H1 (cell line): ENCODE measurements around the gene FGF19. TPM values are rescaled to one million over a fixed set of nuclear protein-coding genes. Genes with fewer than 3 reads are reported as not detected.

Experiments
- CTCF ChIA-PET: fragments of 300-600 bp; sonication (Branson Sonifier 250); formaldehyde crosslinking; loops from one replicate; lab custom pipeline; 2021; ENCODE audit not compliant: partially characterized antibody; lab: Charles Lee
- POLR2A ChIA-PET: fragments of 300-600 bp; sonication (Branson Sonifier 250); formaldehyde crosslinking; loops from one replicate; lab custom pipeline; 2021; ENCODE audit warnings: inconsistent platforms; ENCODE audit not compliant: partially characterized antibody; lab: Charles Lee
- DNase-seq, 2 experiments: peaks; one replicate each; pipeline versions ENCODE4 v3.0.0 to v3.0.0-alpha.2; 2010 to 2022; ENCODE audit warnings: low spot score in 2 of 2, low read depth in 1 of 2, mixed read lengths in 1 of 2
- FAIRE-seq: peaks from 2 replicates; lab custom pipeline; 2011; peaks lifted over from hg19 to GRCh38; lab: Jason Lieb, UNC
- H2AFZ ChIP-seq: 2 replicates; pipeline ENCODE4 v1.8.1; 2012; ENCODE audit warnings: low read length, inconsistent platforms
- H2AK5ac ChIP-seq: 2 replicates; pipeline ENCODE4 v1.6.1; 2013; ENCODE audit warnings: low read depth, low read length
- H2BK120ac ChIP-seq: replicated peaks from 2 replicates; pipeline ENCODE3; 2013; ENCODE audit warnings: low read depth, low read length, inconsistent platforms
- H2BK12ac ChIP-seq: 2 replicates; pipeline ENCODE4 v1.6.1; 2013; ENCODE audit warnings: low read depth, low read length
- H2BK15ac ChIP-seq: 2 replicates; pipeline ENCODE4 v1.6.1; 2013; ENCODE audit warnings: low read length
- H2BK20ac ChIP-seq: 2 replicates; pipeline ENCODE4 v1.6.1; 2013; ENCODE audit warnings: low read length
- H2BK5ac ChIP-seq: 2 replicates; pipeline ENCODE4 v1.6.1; 2013; ENCODE audit warnings: low read depth, low read length
- H3K14ac ChIP-seq: 2 replicates; pipeline ENCODE4 v1.6.1; 2013; ENCODE audit warnings: inconsistent platforms; ENCODE audit not compliant: insufficient read length
- H3K18ac ChIP-seq: 2 replicates; pipeline ENCODE4 v1.6.1; 2013; ENCODE audit warnings: low read length; ENCODE audit errors: extremely low read depth
- H3K23ac ChIP-seq: 2 replicates; pipeline ENCODE4 v1.6.1; 2013; ENCODE audit warnings: inconsistent platforms; ENCODE audit not compliant: insufficient read length
- H3K23me2 ChIP-seq: 2 replicates; pipeline ENCODE4 v1.6.1; 2013; ENCODE audit warnings: low read depth, low read length
- H3K27ac ChIP-seq: 2 replicates; pipeline ENCODE4 v1.6.1; 2011; ENCODE audit warnings: low read depth, low read length, inconsistent platforms
- H3K27me3 ChIP-seq, 4 experiments: replicated peaks in 1 of 4; 1 replicate in 1 of 4; 2 replicates in 3 of 4; pipeline versions ENCODE4 v1.6.1 to v1.8.1; 2011 to 2013; ENCODE audit warnings: low read length in 3 of 4, mild to moderate bottlenecking in 3 of 4, inconsistent platforms in 2 of 4, mixed read lengths in 2 of 4, moderate library complexity in 1 of 4; ENCODE audit not compliant: control insufficient read depth in 3 of 4, insufficient read depth in 3 of 4; ENCODE audit errors: extremely low read depth in 1 of 4
- H3K36me3 ChIP-seq, 4 experiments: 2 replicates each; pipeline versions ENCODE4 v1.6.1 to v1.8.1; 2011 to 2013; ENCODE audit warnings: mild to moderate bottlenecking in 4 of 4, low read length in 3 of 4, moderate library complexity in 2 of 4, control low read depth in 1 of 4, inconsistent platforms in 1 of 4; ENCODE audit not compliant: insufficient read depth in 4 of 4, control insufficient read depth in 2 of 4
- H3K4ac ChIP-seq: replicated peaks from 2 replicates; pipeline ENCODE3; 2013; ENCODE audit warnings: low read length, low read depth, mixed read lengths, inconsistent platforms; ENCODE audit not compliant: insufficient read length
- H3K4me1 ChIP-seq, 4 experiments: replicated peaks in 1 of 4; 1 replicate in 1 of 4; 2 replicates in 3 of 4; pipeline versions ENCODE4 v1.6.1 to v1.8.1; 2011 to 2013; ENCODE audit warnings: low read length in 3 of 4, inconsistent platforms in 2 of 4, mixed read lengths in 1 of 4; ENCODE audit not compliant: insufficient read depth in 4 of 4, control insufficient read depth in 3 of 4
- H3K4me2 ChIP-seq, 2 experiments: 2 replicates each; pipeline versions ENCODE4 v1.6.1 to v1.8.1; 2011 to 2013; ENCODE audit warnings: low read depth in 2 of 2, low read length in 2 of 2, control low read depth in 1 of 2, inconsistent platforms in 1 of 2, mild to moderate bottlenecking in 1 of 2; ENCODE audit not compliant: insufficient read depth in 1 of 2
- H3K4me3 ChIP-seq, 4 experiments: fragments of 200-600, 300-600 bp in 1 of 4; sonication (generic), shearing (Covaris generic), sonication (Bioruptor Twin) in 1 of 4; 2 replicates each; pipeline versions ENCODE4 v1.5.1 to v1.8.1; 2011 to 2016; ENCODE audit warnings: low read length in 4 of 4, low read depth in 3 of 4, control low read depth in 2 of 4, inconsistent platforms in 2 of 4, mild to moderate bottlenecking in 2 of 4, mixed read lengths in 1 of 4, moderate library complexity in 1 of 4; ENCODE audit not compliant: insufficient read depth in 2 of 4; ENCODE audit errors: extremely low read depth in 1 of 4
- H3K56ac ChIP-seq: replicated peaks from 2 replicates; pipeline ENCODE3; 2013; ENCODE audit warnings: low read depth, mild to moderate bottlenecking, mixed read lengths, low read length, inconsistent platforms; ENCODE audit not compliant: insufficient read length
- H3K79me1 ChIP-seq: 2 replicates; pipeline ENCODE4 v1.6.1; 2013; ENCODE audit warnings: low read depth, low read length, control low read depth
- H3K79me2 ChIP-seq, 2 experiments: 2 replicates each; pipeline versions ENCODE4 v1.6.1 to v1.8.1; 2012 to 2013; ENCODE audit warnings: low read length in 2 of 2, mild to moderate bottlenecking in 2 of 2, inconsistent platforms in 1 of 2; ENCODE audit not compliant: insufficient read depth in 2 of 2, control insufficient read depth in 1 of 2
- H3K9ac ChIP-seq, 4 experiments: replicated peaks in 1 of 4; 1 replicate in 1 of 4; 2 replicates in 3 of 4; pipeline versions ENCODE4 v1.6.1 to v1.8.1; 2011 to 2013; ENCODE audit warnings: low read depth in 3 of 4, low read length in 3 of 4, control low read depth in 2 of 4, mild to moderate bottlenecking in 2 of 4, moderate library complexity in 2 of 4, inconsistent platforms in 1 of 4; ENCODE audit errors: extremely low read depth in 1 of 4
- H3K9me3 ChIP-seq, 2 experiments: 2 replicates each; pipeline versions ENCODE4 v1.6.1 to v1.8.1; 2012 to 2013; ENCODE audit warnings: mild to moderate bottlenecking in 2 of 2, moderate library complexity in 2 of 2, control low read depth in 1 of 2, inconsistent platforms in 1 of 2, low read depth in 1 of 2, low read length in 1 of 2, mixed read lengths in 1 of 2; ENCODE audit not compliant: insufficient read depth in 2 of 2
- H4K20me1 ChIP-seq, 2 experiments: replicated peaks in 1 of 2; 2 replicates each; pipeline versions ENCODE3 to v1.8.1; 2011 to 2013; ENCODE audit warnings: inconsistent platforms in 2 of 2, low read length in 2 of 2, mild to moderate bottlenecking in 1 of 2; ENCODE audit not compliant: insufficient read depth in 2 of 2, control insufficient read depth in 1 of 2
- H4K5ac ChIP-seq: 2 replicates; pipeline ENCODE4 v1.6.1; 2013; ENCODE audit warnings: low read length, low read depth, mixed read lengths, inconsistent platforms; ENCODE audit not compliant: insufficient read length
- H4K8ac ChIP-seq: 2 replicates; pipeline ENCODE4 v1.8.0; 2013; ENCODE audit warnings: mild to moderate bottlenecking, moderate library complexity, low read length, inconsistent platforms; ENCODE audit not compliant: insufficient read depth; ENCODE audit errors: extremely low read depth
- H4K91ac ChIP-seq: replicated peaks from 2 replicates; pipeline ENCODE3; 2013; ENCODE audit warnings: low read length, mixed read lengths, inconsistent platforms; ENCODE audit not compliant: insufficient read length
- ATF2 ChIP-seq: IDR thresholded peaks from 2 replicates; pipeline ENCODE4 v1.6.1; 2012; ENCODE audit warnings: low read length, inconsistent platforms
- CREB1 ChIP-seq: IDR thresholded peaks from 2 replicates; pipeline ENCODE4 v1.6.1; 2012; ENCODE audit warnings: inconsistent platforms
- FOSL1 ChIP-seq: IDR thresholded peaks from 2 replicates; pipeline ENCODE4 v1.6.1; 2011; ENCODE audit warnings: mild to moderate bottlenecking, low read depth, low read length, moderate library complexity; ENCODE audit not compliant: insufficient read depth
- RAD21 ChIP-seq, 2 experiments: IDR thresholded peaks in 1 of 2; conservative IDR thresholded peaks in 1 of 2; 2 replicates each; pipeline ENCODE4 v1.6.1; 2011; ENCODE audit warnings: low read depth in 2 of 2, low read length in 2 of 2, improper control_type of control experiment in 1 of 2, inconsistent platforms in 1 of 2, mild to moderate bottlenecking in 1 of 2, moderate library complexity in 1 of 2
- RBBP5 ChIP-seq: IDR thresholded peaks from 2 replicates; pipeline ENCODE4 v1.7.1; 2012; ENCODE audit warnings: low read depth, mild to moderate bottlenecking, inconsistent platforms, low read length, moderate library complexity, borderline replicate concordance
- RFX5 ChIP-seq: IDR thresholded peaks from 2 replicates; pipeline ENCODE4 v1.6.1; 2011; ENCODE audit warnings: low read depth, low read length, improper control_type of control experiment, borderline replicate concordance
- SP4 ChIP-seq: IDR thresholded peaks from 2 replicates; pipeline ENCODE4 v1.6.1; 2012; ENCODE audit warnings: low read length, inconsistent platforms
- WGBS, 2 experiments: shearing (Covaris generic) in 1 of 2; methylation state at CpG; one replicate each; pipeline versions ENCODE4 v1.1.6 to v1.1.7; 2013 to 2015; ENCODE audit warnings: low lambda C conversion rate in 2 of 2, mixed read lengths in 2 of 2, inconsistent platforms in 1 of 2, low coverage in 1 of 2, missing lambda C conversion rate in 1 of 2; ENCODE audit not compliant: insufficient replicate concordance in 2 of 2, insufficient coverage in 1 of 2, insufficient read length in 1 of 2; ENCODE audit errors: extremely low coverage in 1 of 2, missing lambda C conversion rate in 1 of 2; 5-methylcytosine and 5-hydroxymethylcytosine counted together
- polyA plus RNA-seq, 7 experiments: library from polyadenylated mRNA; depleted of rRNA in 3 of 7; stranded (reverse) in 5 of 7; unstranded in 2 of 7; fragments of >200 nt in 5 of 7; fragments of 200-250 nt in 2 of 7; gene quantifications; 1 replicate in 5 of 7; 2 replicates in 1 of 7; 4 replicates in 1 of 7; pipeline versions ENCODE4 v1.2.1 to v1.2.3, GENCODE V29; 2011 to 2013; ENCODE audit warnings: missing spikeins in 2 of 7, mixed read lengths in 2 of 7
- total RNA-seq: library from RNA; stranded (reverse); fragmentation: NEBNext Ultra II Directional; extraction: Animal tissue kit (Norgen Biotek cat#: 25700); gene quantifications from 2 replicates; pipeline ENCODE4 v1.2.1, GENCODE V29; 2021

The FGF19 gene
- total and polyA plus RNA-seq, 2 of the 8 experiments (the other 6 are each of a cell fraction or from before 2014, with no cell fraction given) = 9.6 to 14.8 TPM

GRCh38 chr11:69677749-69678148 lies 26.1 kb downstream of the FGF19 start:
- DNase-seq (no peak), FAIRE-seq (no peak)
- WGBS, 2 experiments = 91% methylated on average over 2 of the region's 2 CpGs; no CpG with 5 or more reads in 1 of the 2 experiments
- Histone ChIP-seq H2BK5ac (no peak overlapping the region), H3K79me2 (peaks cover 5 to 20% of the 10 kb centered on the region in 2 experiments; a peak in 3 of 4 replicates), H3K36me3 (no peaks in the 10 kb centered on the region), H3K9me3 (no peaks in the 10 kb centered on the region; a peak in 1 of 4 replicates), H3K23me2 (peaks cover 3% of the 10 kb centered on the region; the same call in 1 of the 2 replicates), H3K23ac (no peak overlapping the region), H3K14ac (no peak overlapping the region), H3K18ac (no peak overlapping the region), H2BK120ac (no peak overlapping the region), H2BK12ac (no peak overlapping the region), H3K56ac (no peak overlapping the region), H3K4me3 (no peak overlapping the region), H2BK15ac (no peak overlapping the region), H2AFZ (no peak overlapping the region), H3K27me3 (no peaks in the 10 kb centered on the region), H4K91ac (no peak overlapping the region), H3K4me1 (peaks cover 3 to 5% (median 4%) of the 10 kb centered on the region in 4 experiments), H3K4me2 (no peak overlapping the region), H3K4ac (no peak overlapping the region), H4K8ac (no peak overlapping the region), H3K79me1 (peaks cover 8% of the 10 kb centered on the region), H4K5ac (no peak overlapping the region), H2AK5ac (no peak overlapping the region), H2BK20ac (no peak overlapping the region), H4K20me1 (peaks cover 6% of the 10 kb centered on the region in 2 experiments), H3K27ac (no peak overlapping the region), H3K9ac (no peak overlapping the region)
- POLR2A ChIA-PET = interaction anchor here (1.5 kb wide), 1 partner anchor 18 kb away, joined by 5 read pairs; no protein-coding TSS in a partner anchor
- CTCF ChIA-PET = interaction anchor here (0.7 to 1.4 kb wide), 6 partner anchors 15 to 590 kb away, joined by 3 to 4 read pairs (median 3); no protein-coding TSS in a partner anchor
- TF ChIP-seq ATF2 = no peak
- no peak for TF ChIP-seq CREB1
- no peak for TF ChIP-seq RBBP5
- TF ChIP-seq FOSL1 = no peak
- TF ChIP-seq RAD21 (IDR thresholded peaks at IDR 0.05 in 1 of 2, conservative IDR thresholded peaks at IDR 0.05 in 1 of 2; ENCODE audit: low read depth in 2 of 2, low read length in 2 of 2) = no peak
- TF ChIP-seq SP4 = no peak
- no peak for TF ChIP-seq RFX5
- TF ChIP-seq, all 59 proteins: peak for 0
